GM19238 (cell line): Measurements from ENCODE around the gene SPSB1.

Source experiments
- DNase-seq: peaks from one replicate; pipeline ENCODE4 v3.0.0; 2011; ENCODE audit warnings: low spot score; ENCODE audit not compliant: insufficient read length

SPSB1 gene

DNA sequence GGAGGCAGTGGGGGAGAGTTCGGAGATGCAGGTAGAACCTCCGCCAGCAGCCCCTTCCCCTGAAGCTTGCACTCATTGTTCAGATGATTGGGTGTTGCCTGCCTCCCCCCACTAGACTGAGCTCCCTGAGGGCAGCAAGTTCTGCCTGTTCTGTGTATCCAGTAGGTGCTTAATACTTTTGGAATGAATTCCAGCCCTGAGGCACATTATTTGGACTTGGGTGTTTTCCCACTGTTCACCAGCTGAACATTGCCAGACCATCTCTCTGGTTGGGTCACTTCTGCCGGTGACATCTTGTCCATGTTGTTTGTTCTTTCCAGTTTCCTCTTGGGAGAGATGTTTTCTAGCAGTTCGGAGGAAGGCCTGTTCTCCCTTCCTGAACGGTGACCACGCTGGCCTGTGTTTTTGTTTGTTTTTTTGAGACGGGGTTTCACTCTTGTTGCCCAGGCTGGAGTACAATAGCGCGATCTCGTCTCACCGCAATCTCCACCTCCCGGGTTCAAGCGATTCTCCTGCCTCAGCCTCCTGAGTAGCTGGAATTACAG, 48.7 kb downstream of the SPSB1 start:
- DNase-seq = no peak

DNA sequence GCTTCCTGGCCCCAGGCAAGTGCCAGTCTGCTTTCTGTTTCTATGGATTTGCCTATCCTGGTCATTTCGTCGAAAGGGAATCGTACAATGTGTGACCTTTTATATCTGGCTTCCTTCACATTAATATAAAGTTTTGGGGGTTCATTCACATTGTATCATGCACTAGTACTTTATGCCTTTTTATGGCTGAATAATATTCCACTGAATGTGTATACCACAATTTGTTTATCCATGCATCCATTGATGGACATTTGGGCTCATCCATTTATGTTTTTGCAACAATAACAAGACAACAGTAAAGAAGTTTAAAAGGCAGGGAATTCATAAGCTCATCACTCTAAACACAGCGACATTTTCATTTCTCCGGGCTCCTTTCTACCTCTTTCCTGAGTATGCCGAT, 50.6 kb downstream of the SPSB1 start:
- DNase-seq = no peak

DNA sequence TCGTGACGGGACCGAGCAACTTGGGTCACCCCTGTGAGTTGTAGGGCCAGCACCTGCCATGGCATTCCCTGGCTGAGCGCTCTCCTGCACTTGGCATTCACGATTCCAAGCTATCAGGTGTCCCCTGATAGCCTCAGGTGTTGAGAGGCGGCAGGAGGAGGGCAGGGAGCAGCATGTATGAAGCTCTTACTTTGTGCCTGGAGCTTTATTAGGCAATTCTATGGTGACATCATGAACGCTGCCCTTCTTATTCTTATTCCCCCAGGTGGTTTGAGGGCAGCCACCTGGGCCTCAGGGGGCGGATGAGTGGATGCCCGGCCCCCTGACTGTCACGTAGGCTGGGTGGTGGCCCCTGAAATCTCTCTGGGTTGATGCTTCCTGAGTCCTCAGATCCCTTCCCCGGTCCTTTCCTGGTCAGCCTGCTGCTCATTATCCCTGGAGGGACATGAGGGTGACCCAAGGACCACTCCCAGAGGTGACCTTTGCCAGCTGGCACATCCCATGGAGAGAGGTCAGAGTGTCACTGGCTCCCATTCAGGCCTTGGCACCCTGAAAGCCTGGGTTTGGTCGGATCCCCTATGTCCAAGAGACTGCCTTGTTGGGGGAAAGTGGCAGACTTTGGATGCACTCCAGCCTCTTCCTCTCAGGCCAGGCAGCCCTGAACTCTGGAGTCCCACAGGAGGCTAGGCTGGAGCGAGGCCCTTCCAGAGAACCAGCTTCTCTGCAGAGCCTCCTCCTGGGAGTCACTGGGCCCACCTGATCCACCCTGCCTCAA, 51.9 kb downstream of the SPSB1 start:
- no peak for DNase-seq

- DNase-seq = no peak
Observed at GRCh38 chr1:9345471-9345870, 52.8 kb downstream of the SPSB1 start.

- DNase-seq = no peak
Observed at GRCh38 chr1:9345922-9346321, 53.2 kb downstream of the SPSB1 start.

DNA sequence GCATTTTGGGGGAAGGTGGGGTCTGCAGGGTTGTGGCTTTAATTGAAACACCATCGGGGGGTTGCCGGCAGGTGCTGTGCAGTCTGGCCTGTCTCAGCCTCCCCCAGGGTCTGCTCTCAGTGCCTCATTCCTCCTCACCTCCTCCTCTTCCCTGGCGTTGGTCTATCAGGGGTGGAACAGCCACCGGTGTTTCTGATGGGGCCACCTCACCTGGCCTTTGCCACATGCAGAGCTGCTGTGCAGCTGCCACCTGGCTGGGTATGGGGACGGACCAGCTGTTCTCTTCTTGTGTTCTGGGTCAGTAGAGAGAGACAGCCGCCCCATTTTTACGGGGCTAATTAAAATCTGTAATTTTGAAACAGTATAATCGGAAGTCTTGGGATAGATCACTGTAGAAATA, 53.9 kb downstream of the SPSB1 start:
- DNase-seq = no peak

DNA sequence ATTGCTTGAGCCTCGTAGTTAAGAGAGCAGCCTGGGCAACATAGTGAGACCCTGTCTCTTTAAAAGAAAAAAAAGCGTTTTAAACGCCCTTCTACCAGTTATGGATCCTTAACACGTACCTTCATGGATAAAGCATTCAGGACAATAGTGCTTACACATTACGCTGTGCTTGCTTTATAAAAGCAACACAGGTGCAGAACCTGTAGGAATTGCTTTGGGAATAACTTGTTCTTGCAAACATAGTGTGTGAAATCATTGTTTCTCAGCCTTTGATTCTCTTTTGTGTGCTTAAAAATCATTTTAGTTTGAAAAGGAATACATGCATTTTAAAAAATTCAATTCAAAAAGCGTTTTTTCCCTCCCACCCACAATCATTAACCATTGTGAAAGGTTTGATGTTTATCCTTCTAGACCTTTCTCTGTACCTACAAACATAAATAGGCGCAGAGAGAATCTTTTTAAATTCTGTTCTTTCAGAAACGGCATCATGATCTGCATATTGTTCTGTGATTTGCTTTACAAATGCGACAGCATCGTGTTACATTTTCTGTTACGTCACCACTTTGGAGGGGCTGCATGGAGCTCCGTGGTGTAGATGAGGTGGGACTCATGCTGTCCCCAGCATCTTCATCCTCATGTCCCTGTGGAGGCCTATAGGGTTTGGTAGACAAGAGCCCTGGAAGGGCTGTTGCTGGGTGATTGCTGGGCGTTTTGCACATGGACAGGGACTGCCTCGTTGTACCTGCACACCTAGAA, 54.6 kb downstream of the SPSB1 start:
- DNase-seq = no peak

DNA sequence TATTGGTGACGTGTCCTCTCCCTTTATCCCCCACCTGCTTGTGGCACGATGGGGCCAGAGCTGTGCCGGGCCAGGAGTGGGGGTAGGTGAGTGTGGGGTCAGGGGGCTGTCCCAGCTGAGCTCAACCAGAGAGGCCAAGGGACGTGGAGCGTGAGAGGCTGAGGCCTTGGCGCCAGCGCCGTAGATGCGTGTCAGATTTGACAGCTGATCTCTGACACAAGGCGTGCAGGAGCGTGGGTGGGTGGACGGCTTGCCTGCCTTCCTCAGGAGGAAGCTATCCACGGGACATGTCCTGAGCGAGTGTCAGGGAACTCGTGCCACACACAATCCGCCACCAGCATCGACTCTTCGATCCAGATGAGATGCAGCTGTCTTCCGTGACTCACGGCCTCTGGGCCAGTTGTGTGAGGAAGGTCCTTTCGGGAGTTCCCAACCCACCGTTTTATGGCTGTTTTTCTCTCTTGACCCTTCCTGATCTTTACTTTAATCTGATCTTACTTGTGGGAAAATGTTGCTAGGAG, 56.7 kb downstream of the SPSB1 start:
- no peak for DNase-seq

DNA sequence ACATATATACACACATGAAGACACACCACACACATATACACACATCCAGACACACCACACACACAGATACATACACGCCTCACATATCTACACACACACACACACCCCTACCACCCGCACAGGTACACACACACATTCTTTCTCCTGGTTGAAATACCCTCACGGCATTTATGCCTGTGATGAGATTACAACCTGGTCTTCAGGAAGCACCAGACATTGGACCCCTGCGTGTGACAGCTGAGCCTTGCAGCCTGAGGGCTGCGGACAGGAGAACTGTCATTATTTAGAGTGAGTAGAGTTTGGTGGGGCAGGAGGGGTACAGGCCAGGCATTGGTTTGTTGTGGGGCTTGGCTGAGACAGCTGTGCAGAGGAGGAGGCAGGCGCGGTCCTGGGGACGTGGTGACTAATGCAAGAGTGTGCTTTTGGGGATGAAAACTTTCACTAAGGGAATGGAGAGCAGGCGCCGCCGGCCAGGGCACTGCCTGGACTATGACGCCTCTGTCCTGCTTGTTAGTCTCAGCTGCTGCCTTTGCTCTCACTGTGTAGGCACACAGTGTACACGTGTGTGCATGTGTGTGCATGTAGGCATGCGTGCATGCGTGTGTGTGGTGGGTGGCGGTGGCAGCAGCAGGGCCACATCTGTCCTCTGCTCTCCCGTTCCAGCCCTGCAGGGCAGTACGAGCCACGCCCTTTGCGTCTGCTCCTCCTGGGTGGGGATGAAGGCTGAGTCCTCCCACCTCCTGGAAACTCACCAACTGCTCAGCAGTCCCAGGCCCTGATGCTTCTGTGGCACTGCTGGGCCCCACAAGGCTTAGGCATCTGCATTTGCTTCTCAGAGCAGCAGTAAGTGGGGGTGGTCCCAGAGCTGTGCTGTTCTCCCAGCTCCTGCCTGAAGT, 57.6 kb downstream of the SPSB1 start:
- DNase-seq = no peak

GRCh38 chr1:9350960-9351359, 58.3 kb downstream of the SPSB1 start:
- DNase-seq = no peak

GRCh38 chr1:9351654-9352271, 59.1 kb downstream of the SPSB1 start:
- no peak for DNase-seq

DNA sequence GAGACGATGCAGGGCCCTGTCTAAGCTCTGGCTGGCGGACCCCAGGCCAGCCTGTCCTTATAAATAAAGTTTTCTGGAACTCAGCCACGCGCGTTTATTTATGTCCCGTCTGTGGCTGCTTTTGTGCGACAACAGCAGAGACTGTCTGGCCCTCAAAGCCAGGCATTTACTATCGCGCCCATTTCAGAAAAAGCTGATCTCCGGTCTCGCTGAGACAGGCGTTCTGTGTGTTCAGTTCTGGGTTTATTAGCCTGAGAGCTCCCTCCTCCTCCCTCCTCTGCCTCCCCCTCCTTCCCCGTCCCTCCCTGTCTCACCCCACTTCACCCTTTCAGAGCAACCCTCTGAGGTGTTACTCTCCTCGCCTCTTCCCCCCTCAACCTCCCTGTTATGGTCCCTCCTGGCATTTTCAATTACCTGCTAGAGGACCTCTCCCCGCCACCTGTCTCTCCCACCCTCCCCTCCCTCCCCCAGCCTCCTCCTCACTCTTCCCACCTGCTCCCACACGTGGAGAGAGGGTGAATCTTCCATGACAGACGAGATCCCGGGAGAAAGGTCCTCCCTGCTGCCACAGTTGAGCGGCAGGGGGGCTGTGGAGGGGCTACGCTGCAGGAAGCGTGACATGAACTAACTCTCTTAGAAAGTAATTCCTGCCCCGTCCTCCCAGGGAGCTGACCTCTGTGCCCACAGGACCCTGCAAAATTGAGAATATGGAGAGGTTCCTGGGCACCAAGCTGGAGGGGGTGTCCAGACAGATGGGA, 59.9 kb downstream of the SPSB1 start:
- DNase-seq = no peak

DNA sequence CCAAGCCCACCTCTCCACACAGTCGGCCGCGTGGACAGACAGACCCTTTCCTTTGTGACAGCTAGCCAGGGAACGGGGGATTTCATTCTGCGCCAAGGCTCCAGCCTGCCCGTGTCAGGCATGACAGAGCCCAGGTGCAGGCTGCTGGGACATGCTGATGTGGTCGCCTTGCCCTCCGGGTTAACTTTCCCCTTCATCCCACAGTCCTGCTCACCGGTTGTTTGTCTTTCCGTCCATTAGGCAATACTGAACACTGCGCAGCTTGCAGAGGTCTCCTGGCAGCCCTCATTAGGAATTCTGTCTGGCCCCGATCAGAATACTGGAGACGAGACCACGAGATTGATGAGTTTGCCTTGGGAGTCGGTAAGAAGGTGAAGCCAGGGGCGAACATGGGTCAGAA, 62.8 kb downstream of the SPSB1 start:
- DNase-seq = no peak

GRCh38 chr1:9356021-9356420, 63.3 kb downstream of the SPSB1 start:
- DNase-seq = no peak

GRCh38 chr1:9356829-9357466, 64.3 kb downstream of the SPSB1 start:
- no peak for DNase-seq

GRCh38 chr1:9357958-9358357, 65.3 kb downstream of the SPSB1 start:
- no peak for DNase-seq

DNA sequence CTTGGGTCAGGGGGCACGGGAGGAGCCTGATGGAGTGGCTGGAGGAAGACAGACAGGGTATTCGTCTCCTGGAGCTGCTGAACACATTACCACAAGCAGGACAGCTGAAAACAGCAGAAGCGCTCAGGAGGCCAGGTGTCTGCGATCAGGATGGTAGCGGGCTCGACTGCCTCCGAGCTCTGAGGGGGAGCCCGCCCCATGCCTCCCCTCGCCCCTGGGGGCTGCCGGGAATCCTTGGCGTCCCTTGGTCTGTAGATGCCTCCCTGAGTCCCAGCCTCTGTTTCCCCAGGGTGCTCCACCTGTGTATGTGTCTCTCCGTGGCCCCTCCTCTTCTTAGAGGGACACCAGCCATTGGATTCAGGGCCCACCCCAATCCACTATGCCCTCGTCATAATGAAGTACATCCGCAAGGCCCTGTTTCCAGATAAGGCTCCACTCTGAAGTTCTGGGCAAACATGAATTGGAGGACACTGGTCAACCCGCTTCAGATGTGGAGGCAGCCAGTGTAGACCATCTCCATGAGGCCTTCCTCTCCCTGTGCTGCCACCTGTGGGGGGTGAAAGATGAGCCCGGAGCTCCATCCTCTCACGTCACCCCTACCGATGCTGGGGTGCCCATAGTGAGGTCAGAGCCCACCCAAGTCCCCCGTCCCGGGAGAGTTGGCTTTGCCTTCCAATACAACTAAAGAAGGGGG, 67.8 kb downstream of the SPSB1 start:
- DNase-seq = no peak

GRCh38 chr1:9361630-9362260, 69.1 kb downstream of the SPSB1 start:
- no peak for DNase-seq

- DNase-seq = no peak
Observed at GRCh38 chr1:9362488-9362887, 69.8 kb downstream of the SPSB1 start.
